HG03280 (cell line): ENCODE measurements around the gene NT5DC1.

Experiments
- ATAC-seq: cut with Tn5 transposase; IDR thresholded peaks from one replicate; pipeline ENCODE4 v1.9.1; 2021; ENCODE audit warnings: mild to moderate bottlenecking, moderate library complexity; ENCODE audit not compliant: unreplicated experiment

Gene NT5DC1

GRCh38 chr6:116238083-116238482 lies 137.4 kb downstream of the NT5DC1 start:
- ATAC-seq = no peak

- ATAC-seq = no peak
These were observed 138.6 kb downstream of the NT5DC1 start for GRCh38 chr6:116239256-116239655.

- ATAC-seq = no peak
These were observed 139.2 kb downstream of the NT5DC1 start for GRCh38 chr6:116239856-116240255.

- no peak for ATAC-seq
These were observed 143.6 kb downstream of the NT5DC1 start for GRCh38 chr6:116244284-116244683.

GRCh38 chr6:116246089-116246488 lies 145.4 kb downstream of the NT5DC1 start:
- ATAC-seq = no peak

- no peak for ATAC-seq
These were observed 146.6 kb downstream of the NT5DC1 start for GRCh38 chr6:116247285-116247684.

GRCh38 chr6:116248577-116248976 lies 147.9 kb downstream of the NT5DC1 start:
- ATAC-seq = no peak

GRCh38 chr6:116251568-116252384 lies 151.1 kb downstream of the NT5DC1 start:
- no peak for ATAC-seq

GRCh38 chr6:116253188-116253504 lies 152.5 kb downstream of the NT5DC1 start:
- ATAC-seq = no peak

- ATAC-seq = peak; percentile 100
These were observed 153.0 kb downstream of the NT5DC1 start, which contains the start of gene TSPYL4 for GRCh38 chr6:116253505-116254296. Gene TSPYL4 (minus strand): TSS chr6:116254075. CDS start chr6:116254008, 67 bp downstream.

- peak; percentile 31 for ATAC-seq
These were observed 153.8 kb downstream of the NT5DC1 start for GRCh38 chr6:116254297-116255056.

- no peak for ATAC-seq
These were observed 154.7 kb downstream of the NT5DC1 start for GRCh38 chr6:116255246-116255800.

GRCh38 chr6:116256694-116257093 lies 156.0 kb downstream of the NT5DC1 start:
- no peak for ATAC-seq

GRCh38 chr6:116258520-116258919 lies 157.9 kb downstream of the NT5DC1 start:
- no peak for ATAC-seq

GRCh38 chr6:116263353-116263752 lies 162.7 kb downstream of the NT5DC1 start:
- no peak for ATAC-seq

- no peak for ATAC-seq
These were observed 164.6 kb downstream of the NT5DC1 start for GRCh38 chr6:116265041-116265829.

- no peak for ATAC-seq
These were observed 166.2 kb downstream of the NT5DC1 start for GRCh38 chr6:116266803-116267202.

GRCh38 chr6:116267836-116268588 lies 167.4 kb downstream of the NT5DC1 start:
- no peak for ATAC-seq

- peak; percentile 83 for ATAC-seq
These were observed 168.1 kb downstream of the NT5DC1 start for GRCh38 chr6:116268589-116269293.
